Stimulated activated CD4-positive, alpha-beta T cell treated with anti-CD3 and anti-CD28 coated beads, Interleukin-4, amount 100 ng/mL, for 48 hours (primary cell): ENCODE results near the gene TRIM4.
"Not testable (repeated sequence)": the region's sequence is repeated elsewhere in the genome, so short reads cannot be mapped to it uniquely, and the experiment has no call there.

Experiments used
- DNase-seq, 2 donors: peaks; one replicate each; pipeline ENCODE4 v3.0.0-alpha.2; 2020; ENCODE audit warnings: low read depth in 2 of 2

Gene TRIM4

GRCh38 chr7:99920149-99920548 lies 819 bp upstream of the TRIM4 start:
- no peak for DNase-seq

GRCh38 chr7:99919814-99920112 lies 433 bp upstream of the TRIM4 start:
- DNase-seq, result no peak

GRCh38 chr7:99910976-99911375 lies 8.4 kb downstream of the TRIM4 start:
- no peak for DNase-seq

GRCh38 chr7:99901581-99901980 lies 17.7 kb downstream of the TRIM4 start:
- DNase-seq, result no peak

GRCh38 chr7:99899830-99900519 lies 19.4 kb downstream of the TRIM4 start:
- DNase-seq, result no peak

GRCh38 chr7:99898836-99899235 lies 20.5 kb downstream of the TRIM4 start:
- DNase-seq, result no peak

GRCh38 chr7:99898023-99898357 lies 21.3 kb downstream of the TRIM4 start:
- DNase-seq, result no peak

GRCh38 chr7:99897322-99898022 lies 21.9 kb downstream of the TRIM4 start:
- no peak for DNase-seq

- DNase-seq, result no peak
These were observed 24.6 kb downstream of the TRIM4 start for GRCh38 chr7:99894738-99895137.

GRCh38 chr7:99893280-99893679 lies 26.1 kb downstream of the TRIM4 start:
- DNase-seq, result no peak

- DNase-seq, result not testable (repeated sequence)
These were observed 29.0 kb downstream of the TRIM4 start for GRCh38 chr7:99890348-99890747.

GRCh38 chr7:99888366-99888765 lies 31.0 kb downstream of the TRIM4 start:
- DNase-seq, result not testable (repeated sequence)

- no peak for DNase-seq
These were observed 38.0 kb downstream of the TRIM4 start for GRCh38 chr7:99881370-99881769.

GRCh38 chr7:99876933-99877332 lies 42.4 kb downstream of the TRIM4 start, which contains the start of gene OR2AE1:
Gene OR2AE1 (minus strand): TSS chr7:99877033. CDS start chr7:99877033, 0 bp downstream.
- DNase-seq, result no peak

- DNase-seq, result no peak
These were observed 42.8 kb downstream of the TRIM4 start for GRCh38 chr7:99876491-99876890.

- DNase-seq, result no peak
These were observed 51.1 kb downstream of the TRIM4 start for GRCh38 chr7:99868246-99868645.

GRCh38 chr7:99867477-99867876 lies 51.9 kb downstream of the TRIM4 start:
- not testable (repeated sequence) for DNase-seq

GRCh38 chr7:99863847-99864440 lies 55.4 kb downstream of the TRIM4 start:
- no peak for DNase-seq

- DNase-seq, result no peak
These were observed 58.8 kb downstream of the TRIM4 start for GRCh38 chr7:99860281-99861127.

- no peak for DNase-seq
These were observed 64.1 kb downstream of the TRIM4 start for GRCh38 chr7:99855236-99855635.

- no peak for DNase-seq
These were observed 70.7 kb downstream of the TRIM4 start for GRCh38 chr7:99848420-99849216.

- DNase-seq, result no peak
These were observed 75.0 kb downstream of the TRIM4 start for GRCh38 chr7:99844328-99844727.
